SK-N-SH (cell line): ENCODE data around the gene AMT.

Source experiments
- CTCF ChIP-seq: fragments of 200-600 bp; sonication (generic); IDR thresholded peaks from 2 replicates; pipeline ENCODE4 v1.6.1; 2017; ENCODE audit warnings: antibody characterized with exemption, mild to moderate bottlenecking, moderate library complexity
- ELF1 ChIP-seq: IDR thresholded peaks from 2 replicates; pipeline ENCODE4 v1.4.0; 2012
- EZH2phosphoT487 ChIP-seq: fragments of 200-600 bp; sonication (generic); IDR thresholded peaks from 2 replicates; pipeline ENCODE4 v1.6.1; 2017; ENCODE audit warnings: low read depth, mixed run types, mild to moderate bottlenecking, antibody characterized with exemption, moderate library complexity, borderline replicate concordance
- MAX ChIP-seq: IDR thresholded peaks from 2 replicates; pipeline ENCODE4 v1.4.0; 2012; ENCODE audit warnings: low read depth
- POLR2AphosphoS5 ChIP-seq: IDR thresholded peaks from 2 replicates; pipeline ENCODE4 v1.6.1; 2012; ENCODE audit warnings: low read depth, low read length
- REST ChIP-seq: IDR thresholded peaks from 2 replicates; pipeline ENCODE4 v1.6.1; 2012; ENCODE audit warnings: mild to moderate bottlenecking, low read depth, low read length, moderate library complexity
- SMC3 ChIP-seq: IDR thresholded peaks from 2 replicates; pipeline ENCODE4 v1.6.1; 2012; ENCODE audit warnings: low read depth, low read length, improper control_type of control experiment

- TF ChIP-seq REST = no peak
- no peak for TF ChIP-seq POLR2AphosphoS5
- TF ChIP-seq ELF1 = no peak
- TF ChIP-seq CTCF = no peak
- no peak for TF ChIP-seq MAX
- TF ChIP-seq SMC3 = no peak
- no peak for TF ChIP-seq EZH2phosphoT487
Observed at GRCh38 chr3:49424816-49425215, 2.5 kb upstream of the AMT start.
